GM12874 (cell line): ENCODE results near the gene PGBD5.

Experiments
- TF ChIP-seq, protein P1 (sequence below): IDR thresholded peaks from 2 replicates; pipeline ENCODE4 v1.5.1; 2011; ENCODE audit warnings: low read depth, mild to moderate bottlenecking, control low read depth, low read length, moderate library complexity; ENCODE audit not compliant: insufficient read depth

The PGBD5 gene

DNA sequence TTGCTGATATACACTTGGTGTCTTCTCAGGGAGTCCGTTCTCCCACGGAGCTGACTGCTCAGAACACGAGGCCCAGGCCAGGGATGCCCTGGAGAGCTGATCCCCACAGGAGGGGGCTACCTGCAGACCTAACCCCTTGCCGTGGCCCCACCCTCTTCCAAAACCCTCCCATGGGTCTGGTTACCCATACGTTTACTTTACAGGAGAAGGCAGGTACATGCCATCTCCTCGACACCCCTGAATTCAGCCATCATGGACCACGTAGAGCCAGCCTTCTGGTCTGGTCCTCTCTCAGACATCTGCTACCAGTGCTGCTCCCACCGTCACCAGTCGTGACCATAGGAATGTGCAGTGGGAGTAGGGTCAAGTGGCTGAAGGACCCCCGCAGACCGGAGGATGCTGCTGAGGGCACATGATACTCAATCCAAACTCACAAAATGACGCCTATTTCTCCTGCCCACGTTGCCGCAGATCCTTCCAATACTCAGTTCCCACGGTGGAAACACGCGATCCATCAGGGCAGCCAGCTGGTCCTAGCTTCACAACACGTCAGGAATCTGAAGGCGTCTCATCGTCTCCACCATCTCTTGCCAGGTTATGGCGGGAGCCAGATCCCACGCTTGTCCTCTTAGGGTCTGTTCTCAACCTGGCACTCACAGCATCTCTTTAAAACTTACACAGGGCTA is 26.7 kb downstream of the PGBD5 start:
- TF ChIP-seq, protein P1, sequence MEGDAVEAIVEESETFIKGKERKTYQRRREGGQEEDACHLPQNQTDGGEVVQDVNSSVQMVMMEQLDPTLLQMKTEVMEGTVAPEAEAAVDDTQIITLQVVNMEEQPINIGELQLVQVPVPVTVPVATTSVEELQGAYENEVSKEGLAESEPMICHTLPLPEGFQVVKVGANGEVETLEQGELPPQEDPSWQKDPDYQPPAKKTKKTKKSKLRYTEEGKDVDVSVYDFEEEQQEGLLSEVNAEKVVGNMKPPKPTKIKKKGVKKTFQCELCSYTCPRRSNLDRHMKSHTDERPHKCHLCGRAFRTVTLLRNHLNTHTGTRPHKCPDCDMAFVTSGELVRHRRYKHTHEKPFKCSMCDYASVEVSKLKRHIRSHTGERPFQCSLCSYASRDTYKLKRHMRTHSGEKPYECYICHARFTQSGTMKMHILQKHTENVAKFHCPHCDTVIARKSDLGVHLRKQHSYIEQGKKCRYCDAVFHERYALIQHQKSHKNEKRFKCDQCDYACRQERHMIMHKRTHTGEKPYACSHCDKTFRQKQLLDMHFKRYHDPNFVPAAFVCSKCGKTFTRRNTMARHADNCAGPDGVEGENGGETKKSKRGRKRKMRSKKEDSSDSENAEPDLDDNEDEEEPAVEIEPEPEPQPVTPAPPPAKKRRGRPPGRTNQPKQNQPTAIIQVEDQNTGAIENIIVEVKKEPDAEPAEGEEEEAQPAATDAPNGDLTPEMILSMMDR, result no peak

DNA sequence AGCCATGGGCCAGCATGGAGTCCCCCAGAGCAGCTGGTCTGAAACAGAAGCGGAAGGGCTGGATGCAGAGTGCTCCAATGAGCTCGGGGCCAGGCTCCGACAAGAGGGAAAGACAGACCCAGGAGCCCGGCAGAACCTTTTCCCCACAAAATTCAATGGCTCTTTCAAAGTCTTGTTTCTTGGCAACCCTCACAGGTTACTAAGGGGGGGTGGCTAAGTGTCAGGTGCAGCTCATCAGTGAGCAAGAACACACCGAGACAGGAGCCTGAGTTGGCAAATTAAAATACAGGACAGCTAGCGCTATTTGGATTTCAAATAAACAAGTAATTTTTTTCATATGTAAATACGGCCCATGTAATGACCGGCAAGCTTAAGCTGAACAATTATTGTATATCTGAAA is 27.3 kb downstream of the PGBD5 start:
- TF ChIP-seq, protein P1, result no peak

DNA sequence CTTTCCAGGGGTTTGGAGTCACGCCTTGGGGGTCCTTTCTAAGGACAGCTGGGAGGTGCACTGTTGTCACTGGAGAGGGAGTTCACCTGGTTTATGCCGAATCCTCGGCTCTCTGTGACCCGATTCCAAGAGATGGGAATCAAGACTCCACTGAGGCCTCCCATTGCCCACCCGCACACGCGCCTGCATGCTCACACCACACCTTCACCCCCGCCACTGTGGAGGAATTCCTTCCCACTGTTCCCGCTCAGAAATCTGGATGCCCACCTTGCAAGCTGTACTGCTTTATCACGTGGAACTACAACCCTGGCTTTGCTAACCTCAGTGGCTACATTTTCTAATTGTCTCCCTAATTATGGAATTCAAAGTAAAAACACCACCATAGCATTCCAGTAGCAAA is 29.2 kb downstream of the PGBD5 start:
- TF ChIP-seq, protein P1, result no peak

DNA sequence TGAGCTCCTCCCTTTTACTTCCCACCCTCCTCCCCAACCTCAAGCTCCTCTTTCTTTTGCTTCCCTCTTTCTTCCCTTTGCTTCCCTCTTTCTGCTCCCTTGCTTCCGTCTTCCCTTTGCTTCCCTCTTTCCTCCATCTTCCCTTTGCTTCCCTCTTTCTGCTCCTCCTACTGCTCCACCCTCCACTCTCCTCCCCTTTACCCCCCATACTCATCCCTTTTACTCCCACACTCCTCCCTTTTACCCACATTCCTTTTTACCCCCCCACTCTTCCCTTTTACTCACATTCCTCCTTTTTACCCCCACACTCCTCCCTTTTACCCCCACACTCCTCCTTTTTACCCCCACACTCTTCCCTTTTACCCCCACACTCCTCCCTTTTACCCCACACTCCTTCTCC is 30.2 kb downstream of the PGBD5 start:
- TF ChIP-seq, protein P1, result no peak

DNA sequence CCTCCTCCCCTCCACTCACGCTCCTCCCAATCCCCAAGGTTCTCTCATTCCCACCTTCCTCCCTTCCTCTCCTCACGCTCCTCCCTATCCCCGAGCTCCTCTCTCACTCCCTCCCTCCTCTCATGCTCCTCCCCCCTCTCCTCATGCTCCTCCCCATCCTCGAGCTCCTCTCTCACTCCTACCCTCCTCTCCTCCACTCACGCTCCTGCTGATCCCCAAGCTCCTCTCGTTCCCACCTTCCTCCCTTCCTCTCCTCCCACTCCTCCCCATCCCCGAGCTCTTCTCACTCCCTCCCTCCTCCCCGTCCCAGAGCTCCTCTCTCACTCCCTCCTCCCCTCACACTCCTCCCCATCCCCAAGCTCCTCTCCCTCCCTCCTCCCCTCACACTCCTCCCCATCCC is 31.4 kb downstream of the PGBD5 start:
- TF ChIP-seq, protein P1, result no peak

DNA sequence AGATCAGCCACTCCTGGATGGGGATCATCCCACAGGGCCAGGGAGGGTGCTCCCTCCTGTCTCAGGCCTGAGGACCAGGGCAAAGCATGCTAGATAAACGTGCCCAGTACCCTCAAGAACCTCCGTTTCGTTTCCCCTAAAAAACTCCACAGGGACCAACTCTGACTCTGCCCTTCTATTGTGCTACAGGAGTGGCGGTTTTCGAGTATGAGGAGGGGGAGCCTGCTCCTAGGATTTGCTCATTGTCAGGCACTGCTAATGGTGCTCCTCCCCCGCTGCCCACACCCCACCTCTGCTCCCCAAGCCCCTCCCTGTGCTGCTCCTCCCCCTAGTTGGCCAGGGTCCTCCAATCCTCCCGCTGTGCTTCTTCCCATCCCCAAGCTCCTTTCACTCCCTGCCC is 32.0 kb downstream of the PGBD5 start:
- TF ChIP-seq, protein P1, result no peak

DNA sequence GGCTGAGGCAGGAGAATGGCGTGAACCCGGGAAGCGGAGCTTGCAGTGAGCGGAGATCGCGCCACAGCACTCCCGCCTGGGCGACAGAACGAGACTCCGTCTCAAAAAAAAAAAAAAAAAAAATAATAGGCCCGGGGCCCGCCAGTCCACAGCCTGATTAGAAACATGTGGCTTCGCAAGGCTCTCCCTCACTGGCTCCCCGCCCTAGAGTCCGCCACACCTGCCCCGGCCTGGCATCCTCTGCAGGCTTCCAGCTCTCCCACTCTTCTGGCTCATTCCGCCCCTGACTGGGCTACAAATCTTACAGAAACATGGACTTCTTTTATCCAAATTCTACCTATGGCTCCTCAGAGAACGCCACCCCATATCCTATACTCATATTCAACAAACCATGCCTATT is 32.4 kb downstream of the PGBD5 start:
- TF ChIP-seq, protein P1, result no peak
